MCF 10A (cell line): Measurements from ENCODE around the gene GET4. TPM values are rescaled to one million over a fixed set of nuclear protein-coding genes. Genes with fewer than 3 reads are reported as not detected.

Experiments used
- BruUV-seq: library from RNA; stranded (reverse); fragments of 400-500 nt; replicated peaks from 2 replicates; lab custom pipeline; 2021; lab: Mats Ljungman, UMichigan
- CTCF ChIA-PET: fragments of 300-600 bp; sonication (Branson Sonifier 250); formaldehyde crosslinking; extraction: SDS; loops from one replicate; lab custom pipeline; 2021; ENCODE audit warnings: antibody characterized with exemption, inconsistent platforms; lab: Yijun Ruan, JAX
- POLR2A ChIA-PET: fragments of 300-600, 350-650 bp; sonication (Branson Sonifier 250); formaldehyde crosslinking; extraction: SDS; loops from one replicate; lab custom pipeline; 2020; ENCODE audit warnings: antibody characterized with exemption, inconsistent platforms; lab: Yijun Ruan, JAX
- DNase-seq: peaks from one replicate; pipeline ENCODE4 v3.0.0-alpha.2; 2018; ENCODE audit not compliant: unreplicated experiment
- H3K27ac Mint-ChIP-seq: one replicate; pipeline ENCODE4 v1.8.0; 2022; ENCODE audit warnings: mild to moderate bottlenecking, low read depth, mixed read lengths; ENCODE audit not compliant: unreplicated experiment
- H3K27me3 Mint-ChIP-seq: one replicate; pipeline ENCODE4 v1.8.0; 2022; ENCODE audit warnings: mixed read lengths; ENCODE audit not compliant: insufficient read depth, unreplicated experiment
- H3K36me3 Mint-ChIP-seq: one replicate; pipeline ENCODE4 v1.8.0; 2022; ENCODE audit warnings: mild to moderate bottlenecking, moderate library complexity, mixed read lengths; ENCODE audit not compliant: insufficient read depth, unreplicated experiment
- H3K4me1 Mint-ChIP-seq: one replicate; pipeline ENCODE4 v1.8.0; 2022; ENCODE audit warnings: mixed read lengths; ENCODE audit not compliant: insufficient read depth, unreplicated experiment
- H3K4me3 Mint-ChIP-seq: one replicate; pipeline ENCODE4 v1.8.0; 2022; ENCODE audit warnings: mild to moderate bottlenecking, moderate library complexity, mixed read lengths; ENCODE audit not compliant: unreplicated experiment
- H3K9me3 Mint-ChIP-seq: one replicate; pipeline ENCODE4 v1.8.0; 2022; ENCODE audit warnings: mixed read lengths; ENCODE audit not compliant: unreplicated experiment
- CTCF ChIP-seq: fragments of 200-600 bp; IDR thresholded peaks from one replicate; pipeline ENCODE4 v1.8.0; 2022; ENCODE audit warnings: antibody characterized with exemption, mild to moderate bottlenecking; ENCODE audit not compliant: unreplicated experiment
- intact Hi-C: fragments of 100-400 bp; cut with micrococcal nuclease; formaldehyde crosslinking; loops from 2 replicates; pipeline ENCODE4 v1.14.1; 2022
- total RNA-seq: library from RNA; stranded (reverse); gene quantifications from 2 replicates; pipeline ENCODE4 v1.2.3, GENCODE V29; 2022

The GET4 gene
- total RNA-seq, 1 experiment from 2014 or later = 32.6 TPM

DNA sequence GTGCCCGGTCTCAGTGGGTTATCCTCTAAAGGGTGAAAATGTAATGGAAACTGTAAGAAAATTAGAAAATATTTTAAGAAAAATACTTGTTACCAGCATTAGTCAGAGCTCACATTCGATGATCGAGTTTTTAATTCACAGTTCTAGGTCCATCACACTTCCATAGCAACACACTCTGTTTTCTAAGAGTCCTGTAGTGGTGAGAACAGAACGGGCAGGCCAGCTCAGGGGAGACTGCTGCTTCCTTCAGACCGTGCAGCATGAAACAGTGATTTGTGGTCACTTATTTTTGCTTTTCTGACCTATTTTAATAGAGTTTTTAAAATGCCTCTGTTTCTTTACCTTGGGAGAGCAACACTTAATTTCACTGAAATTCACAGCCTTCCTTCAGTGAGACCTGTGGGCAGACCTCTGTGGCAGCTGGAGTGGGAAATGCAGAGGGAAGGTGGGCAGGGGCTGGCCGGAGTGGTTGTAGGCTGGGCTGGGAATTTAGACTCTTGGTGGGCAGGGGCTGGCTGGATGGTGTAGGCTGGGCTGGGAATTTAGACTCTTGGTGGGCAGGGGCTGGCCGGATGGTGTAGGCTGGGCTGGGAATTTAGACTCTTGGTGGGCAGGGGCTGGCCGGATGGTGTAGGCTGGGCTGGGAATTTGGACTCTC lies 42.6 kb upstream of the GET4 start:
- no peak for DNase-seq
- BruUV-seq = no TSS peak
- Mint-ChIP-seq H3K4me1 (peaks cover 45% of the 10 kb centered on the region), H3K9me3 (no peaks in the 10 kb centered on the region), H3K27me3 (no peaks in the 10 kb centered on the region), H3K27ac (peak overlapping the region; percentile 100), H3K4me3 (peak overlapping the region; percentile 66), H3K36me3 (peaks cover 32% of the 10 kb centered on the region)
- ChIA-PET POLR2A (interaction anchor here (0.6 to 8.3 kb wide), 15 partner anchors 8 to 352 kb away, joined by 3 to 185 read pairs (median 7); partner anchors contain the start of gene GET4), CTCF (interaction anchor here (0.7 to 2.1 kb wide), 6 partner anchors 14 to 253 kb away, joined by 3 to 6 read pairs (median 5); no protein-coding TSS in a partner anchor)
- intact Hi-C loops = loop anchor here (1.0 kb wide), 1 partner anchor 20 kb away; no protein-coding TSS in a partner anchor
- no peak for TF ChIP-seq CTCF

DNA sequence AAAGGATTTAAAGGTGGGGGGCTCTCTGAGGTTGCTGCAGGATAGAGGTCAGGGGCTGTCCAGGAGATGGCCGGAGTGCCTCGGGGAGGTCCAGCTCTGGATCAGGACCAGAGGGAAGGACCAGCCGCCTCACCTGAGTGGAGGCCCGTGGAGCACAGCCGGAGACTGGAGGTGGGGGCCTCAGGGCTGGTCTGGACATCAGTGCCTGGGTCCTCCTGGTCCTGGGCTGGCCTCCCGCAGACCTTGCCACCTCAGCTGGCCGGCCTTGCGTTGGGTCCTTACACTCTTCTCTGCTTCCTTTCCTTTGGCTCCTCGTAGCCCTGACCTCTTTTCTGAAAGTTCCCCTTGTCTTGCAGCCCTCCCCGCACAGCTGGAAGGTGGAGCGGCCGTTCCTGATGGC lies 42.1 kb upstream of the GET4 start:
- no peak for TF ChIP-seq CTCF
- ChIA-PET POLR2A (interaction anchor here (0.9 to 8.3 kb wide), 7 partner anchors 11 to 93 kb away, joined by 3 to 185 read pairs (median 7); partner anchors contain the start of gene GET4), CTCF (interaction anchor here (1.7 to 2.1 kb wide), 3 partner anchors 21 to 41 kb away, joined by 6 read pairs; no protein-coding TSS in a partner anchor)
- H3K4me1 Mint-ChIP-seq = peaks cover 45% of the 10 kb centered on the region
- no peaks in the 10 kb centered on the region for H3K27me3 Mint-ChIP-seq
- intact Hi-C loops = no loop called here
- no TSS peak for BruUV-seq
- H3K9me3 Mint-ChIP-seq = no peaks in the 10 kb centered on the region
- peaks cover 38% of the 10 kb centered on the region for H3K36me3 Mint-ChIP-seq
- H3K4me3 Mint-ChIP-seq = peak overlapping the region; percentile 54
- no peak for DNase-seq
- peak overlapping the region; percentile 100 for H3K27ac Mint-ChIP-seq

DNA sequence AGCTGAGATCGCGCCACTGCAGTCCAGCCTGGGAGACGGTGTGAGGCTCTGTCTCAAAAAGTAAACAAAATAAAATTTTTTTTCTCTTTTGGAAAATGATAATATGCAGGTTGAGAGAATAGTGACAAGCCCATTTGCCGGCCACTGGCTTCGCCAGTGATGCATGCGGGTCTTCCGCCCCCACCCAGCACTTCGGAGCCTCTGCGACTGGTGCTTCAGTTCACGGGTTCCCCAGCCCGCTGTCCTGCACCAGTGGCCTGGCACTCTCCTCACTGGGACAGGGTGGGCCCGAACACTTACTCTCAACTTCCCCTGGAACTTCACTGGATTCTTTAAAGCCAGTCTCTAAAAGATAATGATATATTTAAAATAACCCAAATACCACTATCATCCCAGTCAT lies 41.3 kb upstream of the GET4 start:
- Mint-ChIP-seq H3K4me3 (no peak overlapping the region), H3K27me3 (no peaks in the 10 kb centered on the region), H3K27ac (peak overlapping the region; percentile 100), H3K36me3 (peaks cover 45% of the 10 kb centered on the region), H3K9me3 (no peaks in the 10 kb centered on the region), H3K4me1 (peaks cover 45% of the 10 kb centered on the region)
- intact Hi-C loops = no loop called here
- ChIA-PET CTCF (interaction anchor here (0.7 to 1.7 kb wide), 2 partner anchors 27 to 33 kb away, joined by 3 to 6 read pairs; no protein-coding TSS in a partner anchor), POLR2A (interaction anchor here (0.9 to 8.3 kb wide), 4 partner anchors 17 to 33 kb away, joined by 3 to 185 read pairs (median 66); no protein-coding TSS in a partner anchor)
- DNase-seq = no peak
- no TSS peak for BruUV-seq
- no peak for TF ChIP-seq CTCF
